T47D (cell line): Measurements from ENCODE around the gene SCRN1.

Source experiments
- DNase-seq, 2 experiments: peaks; one replicate each; pipeline versions ENCODE4 v3.0.0 to v3.0.0-alpha.2; 2011 to 2012; ENCODE audit warnings: low read depth in 1 of 2, low spot score in 1 of 2
- JUND ChIP-seq: IDR thresholded peaks from 2 replicates; pipeline ENCODE4 v1.6.1; 2012; ENCODE audit warnings: low read depth
- in situ Hi-C: cut with HindIII; loops from 2 replicates; pipeline ENCODE4 v1.10.0; 2016; ENCODE audit warnings: low sequenced_read_pairs, low pct_unique_long_range_greater_than_20kb

The SCRN1 gene

DNA sequence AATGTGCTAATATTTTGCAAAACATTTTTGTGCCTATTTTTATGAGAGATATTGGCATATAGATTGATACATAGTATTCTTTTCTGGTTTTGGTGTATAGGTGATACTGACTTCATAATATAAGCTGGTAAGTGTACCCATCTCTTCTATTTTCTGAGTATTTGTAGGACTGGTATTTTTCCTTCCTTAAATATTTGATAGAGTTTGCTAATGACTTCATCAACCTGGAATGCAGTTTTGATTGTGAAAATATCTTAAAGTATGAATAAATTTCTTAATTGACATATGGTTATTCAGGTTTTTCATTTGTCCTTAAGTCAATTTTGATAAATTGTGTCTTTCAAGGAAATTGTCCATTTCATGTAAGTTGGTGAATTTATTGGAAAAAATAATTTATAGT, 6.1 kb upstream of the SCRN1 start:
- in situ Hi-C loops = no loop called here
- no peak for TF ChIP-seq JUND
- no peak for DNase-seq

DNA sequence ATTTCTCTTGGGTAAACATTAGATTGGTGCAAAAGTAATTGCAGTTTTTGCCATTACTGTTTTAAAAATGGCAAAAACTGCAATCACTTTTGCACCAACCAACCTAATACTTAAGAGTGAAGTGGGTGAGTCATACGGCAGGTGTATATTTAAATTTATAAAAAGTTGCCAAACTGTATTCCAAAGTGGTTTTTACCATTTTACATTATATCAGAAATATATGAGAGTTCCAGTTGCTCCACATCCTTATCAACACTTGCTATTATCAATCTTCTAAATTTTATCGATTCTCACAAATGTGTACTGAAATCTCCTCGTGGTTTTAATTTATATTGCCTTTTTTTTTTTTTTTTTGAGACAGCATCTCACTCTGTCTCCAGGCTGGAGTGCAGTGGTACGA, 3.5 kb upstream of the SCRN1 start:
- TF ChIP-seq JUND = no peak
- DNase-seq = no peak
- in situ Hi-C loops = no loop called here

DNA sequence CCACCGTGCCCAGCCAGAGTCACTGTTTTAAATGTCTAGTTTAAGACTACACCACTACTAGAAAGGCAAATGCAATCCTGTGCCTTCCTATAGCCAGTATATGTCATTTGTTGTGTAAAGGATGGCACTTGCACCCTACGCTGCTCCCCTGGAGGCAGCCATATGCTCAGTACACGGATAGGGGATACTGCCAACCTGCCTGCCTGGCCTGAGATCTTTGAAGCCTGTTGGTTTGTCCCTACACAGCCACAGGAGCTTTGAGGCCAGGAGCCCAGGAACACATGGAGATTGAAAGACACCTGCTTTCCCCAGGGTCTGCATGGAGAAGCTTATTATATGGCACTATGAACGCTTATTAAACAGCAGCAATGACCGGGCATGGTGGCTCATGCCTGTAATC, 2.3 kb upstream of the SCRN1 start:
- DNase-seq = no peak
- in situ Hi-C loops = no loop called here
- TF ChIP-seq JUND = no peak

DNA sequence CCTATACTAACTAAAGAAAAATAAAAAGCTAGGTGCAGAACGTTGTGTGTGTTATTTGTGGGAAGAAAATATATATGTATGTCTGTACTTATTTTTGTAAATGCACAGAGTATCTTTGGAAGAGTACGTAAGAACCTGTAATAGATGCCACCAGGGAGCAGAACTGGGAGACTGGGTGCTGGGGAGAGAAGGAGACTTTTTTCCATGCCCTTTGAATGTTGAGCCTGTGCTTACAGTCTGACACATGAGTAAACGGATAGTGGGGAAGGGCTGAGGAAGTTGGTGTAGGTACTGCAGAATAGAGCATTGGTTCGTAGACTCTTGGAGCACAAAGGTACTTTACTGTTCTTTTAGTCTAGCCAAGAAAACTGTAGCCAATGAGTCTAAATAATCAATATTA, 1.3 kb upstream of the SCRN1 start:
- in situ Hi-C loops = no loop called here
- no peak for TF ChIP-seq JUND
- peak; percentile 35 to 61 for DNase-seq

DNA sequence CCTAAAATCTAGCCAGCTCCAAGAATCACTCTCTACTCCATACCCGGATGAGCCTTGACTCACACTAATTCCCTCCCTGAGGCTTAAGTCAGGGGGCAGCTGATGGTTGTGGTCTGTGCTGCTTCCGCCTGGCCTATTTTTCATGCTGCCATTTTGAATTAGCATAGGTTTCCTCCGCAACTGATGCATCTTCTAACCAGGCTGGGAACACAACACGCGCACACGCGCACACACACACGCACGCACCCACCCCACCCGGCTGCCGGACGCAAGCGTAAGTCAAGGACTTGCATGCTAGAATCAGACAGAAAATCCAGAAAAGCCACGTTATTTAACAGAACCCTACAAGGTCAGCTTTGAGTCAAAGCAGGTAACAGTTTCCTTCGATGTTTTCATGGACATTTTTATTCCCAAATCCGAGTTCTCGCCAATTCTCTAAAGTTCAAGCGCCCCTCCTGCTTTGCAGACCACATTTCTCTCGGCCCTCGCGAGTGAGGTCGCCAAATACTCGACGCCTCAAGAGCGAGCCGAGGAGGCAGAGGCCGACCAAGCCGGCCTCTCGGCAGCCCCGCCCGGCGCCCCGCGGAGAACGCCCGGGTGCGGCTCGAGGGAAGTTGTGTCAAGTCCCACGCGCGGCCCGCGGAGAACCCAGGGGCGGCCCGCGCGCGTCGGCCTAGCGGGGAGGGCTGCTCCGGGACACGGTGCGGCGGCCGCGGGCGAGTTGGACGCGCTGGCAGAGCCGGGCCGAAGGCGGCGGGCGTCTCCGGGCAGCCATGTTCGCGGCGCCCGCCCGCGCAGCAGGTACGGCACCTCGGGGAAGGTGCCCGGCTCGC, 961 bp downstream of the SCRN1 start:
- in situ Hi-C loops = no loop called here
- DNase-seq = peak; percentile 69 to 78
- TF ChIP-seq JUND = no peak

DNA sequence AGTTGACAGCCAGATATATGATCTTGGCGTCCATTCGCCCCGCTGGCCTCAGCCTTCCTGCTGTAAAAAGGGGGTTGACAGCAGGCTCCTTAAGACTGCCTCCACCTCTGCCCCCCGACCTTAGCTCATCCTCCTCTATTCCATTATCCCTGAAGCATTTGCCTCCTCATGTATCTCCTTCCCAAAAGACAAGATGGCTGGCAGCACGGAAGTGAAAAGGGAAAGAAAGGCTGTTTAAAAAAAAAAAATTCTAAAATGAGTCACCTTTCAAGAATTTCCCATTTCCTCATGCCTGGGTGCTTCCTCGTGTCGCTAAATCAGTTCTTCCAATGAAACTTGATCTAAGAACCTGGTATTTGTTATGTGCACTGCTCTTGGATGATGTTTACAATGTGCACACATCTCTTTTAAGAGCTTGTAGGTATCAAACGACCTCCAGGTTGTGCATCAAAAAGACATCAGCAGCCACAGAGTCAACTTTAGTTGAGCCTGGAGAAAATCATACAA, 1.7 kb downstream of the SCRN1 start:
- peak; percentile 56 to 77 for DNase-seq
- peak; percentile 65; the same call in 1 of the 2 replicates for TF ChIP-seq JUND
- in situ Hi-C loops = no loop called here

DNA sequence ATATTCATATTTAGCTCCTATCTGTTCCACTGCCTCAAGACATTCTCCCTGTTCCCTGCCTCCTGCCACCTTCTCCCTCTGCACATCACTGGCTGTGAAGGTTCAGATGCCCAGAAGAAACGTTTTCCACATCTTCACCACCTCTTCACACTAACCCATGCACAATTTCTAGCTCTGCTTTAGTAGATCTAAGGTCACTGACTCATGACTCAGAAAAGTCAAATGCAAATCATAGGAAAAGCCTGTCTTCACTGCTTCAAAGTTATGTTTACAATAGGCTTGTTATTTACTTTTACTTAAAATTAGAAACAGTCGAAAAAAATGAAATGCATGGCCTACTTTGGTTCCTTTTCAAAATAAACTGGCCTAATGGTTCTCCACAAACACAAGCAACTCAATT, 2.5 kb downstream of the SCRN1 start:
- in situ Hi-C loops = no loop called here
- no peak for TF ChIP-seq JUND
- no peak for DNase-seq

DNA sequence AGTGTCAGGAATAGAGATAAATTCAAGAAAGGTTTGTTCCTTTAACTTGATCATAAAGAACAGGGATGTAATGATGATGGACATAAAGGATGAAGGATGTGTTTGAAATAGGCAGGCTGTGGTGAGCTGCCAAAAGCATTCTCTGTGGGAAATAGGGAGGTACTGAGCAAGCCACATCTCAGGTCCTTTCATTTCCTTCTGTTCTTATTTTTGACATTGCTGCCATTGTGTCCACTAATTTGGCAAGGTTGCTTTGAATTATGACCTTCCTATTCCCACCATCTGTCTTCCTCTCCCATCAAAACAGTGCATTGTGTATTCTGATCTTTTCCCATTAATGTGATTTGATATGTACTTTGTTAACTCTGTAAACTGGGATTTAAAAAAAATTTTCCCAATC, 9.4 kb downstream of the SCRN1 start:
- no peak for DNase-seq
- in situ Hi-C loops = no loop called here
- no peak for TF ChIP-seq JUND

DNA sequence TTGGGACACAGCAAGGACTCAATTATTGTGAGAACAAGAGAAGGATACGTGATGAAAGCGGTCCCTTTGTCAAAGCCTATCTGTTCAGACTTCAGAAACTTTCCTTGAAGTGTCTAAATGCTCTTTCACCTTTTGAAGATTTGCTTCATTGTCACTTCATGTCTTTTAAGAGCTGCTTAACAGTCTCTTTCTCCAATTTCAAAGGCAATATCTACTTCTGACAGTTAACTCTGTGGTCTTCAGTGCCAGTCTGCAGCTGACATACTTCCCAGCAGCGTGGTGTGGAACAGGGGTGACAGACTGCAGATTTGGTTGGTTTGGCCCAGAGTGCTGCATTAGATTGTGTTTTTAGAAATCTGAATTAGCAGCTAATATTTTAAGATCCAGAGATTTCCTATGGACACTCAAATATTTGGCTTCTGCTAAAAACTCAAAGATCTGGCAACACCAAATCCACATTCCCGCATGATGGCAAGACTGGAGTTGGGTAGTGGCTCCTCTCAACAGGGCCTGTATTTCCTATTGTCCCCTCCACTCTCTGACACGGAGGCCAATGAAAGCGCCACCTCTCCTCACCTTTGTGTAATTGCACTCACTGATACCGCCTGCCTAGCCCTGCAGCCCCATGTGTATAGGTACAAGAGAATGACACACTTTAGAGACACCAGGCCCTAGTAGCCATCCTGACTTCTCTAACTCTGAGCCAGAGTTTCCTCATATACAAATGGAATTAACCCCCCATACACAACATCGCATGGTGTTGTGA, 11.5 kb downstream of the SCRN1 start:
- DNase-seq = no peak
- in situ Hi-C loops = no loop called here
- TF ChIP-seq JUND = no peak

DNA sequence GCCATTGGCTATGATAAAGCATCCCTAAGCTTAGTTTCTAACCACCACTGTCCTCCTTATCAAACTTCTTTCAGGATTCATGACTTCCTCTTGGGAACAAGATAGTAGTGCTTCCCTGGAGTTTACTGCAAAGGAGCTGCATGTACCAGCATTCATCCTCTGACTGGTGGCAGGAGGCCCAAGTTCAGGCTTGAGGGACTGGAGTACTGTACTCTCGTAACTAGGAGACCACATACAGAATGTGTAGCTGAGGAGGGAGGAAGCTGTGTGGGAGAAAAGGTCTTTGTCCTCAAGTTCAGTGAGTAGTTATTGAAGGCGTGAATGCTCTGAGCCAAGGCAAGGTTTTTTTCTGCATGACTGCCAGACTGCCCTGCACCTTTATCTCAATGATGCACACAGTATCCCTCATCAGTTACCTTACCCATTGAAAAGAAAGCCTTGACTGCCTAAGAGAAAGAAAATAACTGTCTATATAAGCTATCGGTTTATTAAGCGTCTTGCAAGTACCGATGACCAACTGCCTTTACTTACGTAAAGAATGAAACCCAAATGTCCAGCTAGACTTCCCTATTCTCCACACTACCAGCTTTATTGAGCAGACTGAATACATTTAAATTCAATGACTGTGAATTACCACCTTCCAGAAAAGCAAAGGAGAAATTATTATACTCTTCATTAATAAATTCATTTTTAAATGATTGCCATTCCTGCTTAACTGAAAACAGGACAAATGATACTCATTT, 12.8 kb downstream of the SCRN1 start:
- no peak for TF ChIP-seq JUND
- in situ Hi-C loops = no loop called here
- no peak for DNase-seq

DNA sequence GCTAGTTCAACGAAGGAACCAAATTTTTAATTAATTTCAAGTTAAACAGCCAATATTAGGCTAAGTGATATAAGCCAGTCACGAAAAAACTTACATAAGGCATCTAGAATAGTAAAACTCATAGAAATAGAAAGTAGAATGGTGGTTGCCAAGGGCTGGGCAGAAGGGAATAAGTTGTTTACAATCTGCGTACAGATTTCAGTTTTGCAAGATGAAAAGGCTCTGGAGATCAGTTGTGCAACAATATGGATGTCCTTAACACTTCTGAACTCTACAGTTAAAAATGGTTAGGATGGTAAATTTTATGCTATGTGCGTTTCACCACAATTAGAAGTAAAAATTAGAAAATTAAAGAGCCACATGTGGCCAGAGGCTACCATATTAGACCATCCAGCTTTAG, 13.3 kb downstream of the SCRN1 start:
- no peak for TF ChIP-seq JUND
- in situ Hi-C loops = no loop called here

DNA sequence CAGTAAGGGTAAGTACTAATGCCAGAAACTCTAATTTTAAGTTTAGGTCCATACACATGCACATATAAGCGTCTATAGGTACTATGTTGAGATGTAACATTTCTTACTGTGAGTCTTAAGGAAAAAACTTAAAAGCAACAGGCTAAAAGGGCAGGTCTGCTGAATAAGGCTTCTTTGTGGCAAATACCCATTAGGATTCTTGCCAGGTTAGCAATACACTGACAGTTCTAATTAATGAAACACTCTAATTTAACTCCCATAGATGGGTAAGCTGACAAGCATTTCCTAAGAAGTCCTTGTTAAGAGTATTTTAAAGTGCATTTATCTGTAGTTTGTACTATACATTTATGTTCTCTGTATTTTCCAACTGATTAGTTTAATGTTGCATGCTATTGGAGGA, 14.0 kb downstream of the SCRN1 start:
- in situ Hi-C loops = no loop called here
- no peak for TF ChIP-seq JUND
- no peak for DNase-seq

More for the DNA sequence above, 13.3 kb downstream of the SCRN1 start:
- no peak for DNase-seq
